Tibial nerve (tissue), 4 donors: ENCODE measurements around the gene PIGV.

Source experiments
- CTCF ChIP-seq, 5 experiments: fragments of 200-600 bp in 3 of 5; fragments of 450-650 bp in 2 of 5; sonication (generic) in 3 of 5; IDR thresholded peaks; one replicate each; pipeline ENCODE4 v1.5.1; 2016 to 2019; ENCODE audit warnings: antibody characterized with exemption in 5 of 5, mild to moderate bottlenecking in 3 of 5, moderate library complexity in 2 of 5
- EP300 ChIP-seq, 2 donors: sonication (generic); formaldehyde crosslinking; IDR thresholded peaks; one replicate each; pipeline ENCODE4 v1.6.1; 2017; ENCODE audit warnings: antibody characterized with exemption in 2 of 2, mild to moderate bottlenecking in 1 of 2

DNA sequence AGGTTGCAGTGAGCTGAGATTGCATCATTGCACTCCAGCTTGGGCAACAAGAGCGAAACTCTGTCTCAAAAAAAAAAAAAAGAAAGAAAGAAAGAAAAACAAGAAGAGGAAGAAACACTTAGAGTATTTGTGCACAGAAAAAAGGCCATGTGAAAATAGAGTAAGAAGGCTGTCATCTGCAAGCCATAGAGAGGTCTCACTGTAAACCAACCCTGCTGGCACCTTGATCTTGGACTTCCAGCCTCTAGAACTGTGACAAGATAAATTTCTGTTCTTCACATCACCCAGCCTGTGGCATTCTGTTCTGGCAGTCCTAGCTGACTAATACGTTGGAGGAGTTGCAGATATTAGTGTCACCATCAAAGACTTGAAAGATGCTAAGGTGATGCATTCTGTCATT lies 26.6 kb downstream of the PIGV start:
- TF ChIP-seq CTCF (IDR thresholded peaks at IDR 0.05), result no peak
- TF ChIP-seq EP300 (IDR thresholded peaks at IDR 0.05), result no peak
